Occipital lobe (tissue), 2 donors: ENCODE results near the gene EMP1. TPM values are rescaled to one million over a fixed set of nuclear protein-coding genes. Genes with fewer than 3 reads are reported as not detected.

Experiments
- DNase-seq: peaks from one replicate; lab custom pipeline; 2025; lab: John Stamatoyannopoulos, UW
- total RNA-seq: library from RNA; depleted of rRNA; stranded (reverse); fragments of >200 nt; gene quantifications from one replicate; pipeline ENCODE4 v1.2.3, GENCODE V29; 2014

EMP1 gene
- total RNA-seq: 6.6 TPM

GRCh38 chr12:13196130-13196921 lies at the start of gene EMP1:
TSS of gene EMP1 (plus strand) at chr12:13196726. CDS start at chr12:13211511, 14,785 bp downstream.
- peak; percentile 69 for DNase-seq

- DNase-seq: no peak
Measured at GRCh38 chr12:13147688-13148484, 48.6 kb upstream of the EMP1 start.

- no peak for DNase-seq
Measured at GRCh38 chr12:13148485-13148847, 48.1 kb upstream of the EMP1 start.

GRCh38 chr12:13149411-13149810 lies 47.1 kb upstream of the EMP1 start:
- no peak for DNase-seq

GRCh38 chr12:13152281-13152680 lies 44.2 kb upstream of the EMP1 start:
- no peak for DNase-seq

- DNase-seq: no peak
Measured at GRCh38 chr12:13152756-13153155, 43.8 kb upstream of the EMP1 start.

- no peak for DNase-seq
Measured at GRCh38 chr12:13153180-13153579, 43.3 kb upstream of the EMP1 start.

GRCh38 chr12:13154027-13154538 lies 42.4 kb upstream of the EMP1 start:
- DNase-seq: no peak

GRCh38 chr12:13154831-13155230 lies 41.7 kb upstream of the EMP1 start:
- DNase-seq: no peak

- no peak for DNase-seq
Measured at GRCh38 chr12:13156277-13156676, 40.2 kb upstream of the EMP1 start.

GRCh38 chr12:13161172-13161571 lies 35.4 kb upstream of the EMP1 start:
- DNase-seq: no peak

GRCh38 chr12:13162904-13163303 lies 33.6 kb upstream of the EMP1 start:
- no peak for DNase-seq

GRCh38 chr12:13163868-13164635 lies 32.5 kb upstream of the EMP1 start:
- DNase-seq: no peak

GRCh38 chr12:13164921-13165616 lies 31.5 kb upstream of the EMP1 start:
- no peak for DNase-seq

- DNase-seq: no peak
Measured at GRCh38 chr12:13165617-13166041, 30.9 kb upstream of the EMP1 start.

GRCh38 chr12:13167226-13167625 lies 29.3 kb upstream of the EMP1 start:
- DNase-seq: no peak

- DNase-seq: no peak
Measured at GRCh38 chr12:13167906-13168305, 28.6 kb upstream of the EMP1 start.

GRCh38 chr12:13169272-13169671 lies 27.3 kb upstream of the EMP1 start:
- DNase-seq: no peak

GRCh38 chr12:13170892-13171490 lies 25.5 kb upstream of the EMP1 start:
- DNase-seq: no peak

- DNase-seq: no peak
Measured at GRCh38 chr12:13171921-13172859, 24.3 kb upstream of the EMP1 start.
